Measurements from ENCODE around the gene TMTC3.
A peak's percentile ranks its signal among the peaks of the same experiment; 100 is the strongest.

TMTC3 gene

GRCh38 chr12:88150063-88150462, 8.0 kb downstream of the TMTC3 start:
- DNase-seq, result no peak
- Histone ChIP-seq H3K4me1 (no peaks in the 10 kb centered on the region), H3K36me3 (peaks cover 0 to 2% (median 0%) of the 10 kb centered on the region in 3 donors), H3K4me3 (no peak overlapping the region), H3K9me3 (no peaks in the 10 kb centered on the region), H3K27me3 (no peaks in the 10 kb centered on the region), H3K27ac (no peak overlapping the region)
- intact Hi-C loops (cut with DNase I; ENCODE audit: low total_unique reads), result no loop called here
- no peak for TF ChIP-seq CTCF (IDR thresholded peaks at IDR 0.05)

DNA sequence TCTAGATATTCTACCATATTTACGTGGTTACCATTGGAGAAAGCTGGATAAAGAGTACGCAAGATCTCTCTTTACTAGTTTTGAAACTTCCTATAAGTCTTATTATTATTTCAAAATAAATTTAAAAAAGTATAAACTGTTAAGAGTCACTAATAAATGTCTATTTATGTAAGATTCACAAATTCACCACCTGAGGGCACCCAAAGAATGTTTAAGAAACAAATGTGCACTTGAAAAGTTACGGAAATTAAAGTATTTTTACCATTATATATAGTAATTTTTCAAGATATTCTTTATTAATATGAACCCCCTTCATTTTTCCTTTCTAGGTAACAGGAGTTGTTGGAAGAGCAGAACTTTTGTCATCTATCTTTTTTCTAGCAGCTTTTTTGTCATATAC, 11.9 kb downstream of the TMTC3 start:
- Histone ChIP-seq H3K27ac (no peak overlapping the region), H3K4me3 (no peak overlapping the region), H3K9me3 (no peaks in the 10 kb centered on the region), H3K4me1 (no peaks in the 10 kb centered on the region), H3K27me3 (no peaks in the 10 kb centered on the region), H3K36me3 (peaks cover 0 to 9% (median 6%) of the 10 kb centered on the region in 3 donors)
- no peak for DNase-seq
- peak in 1 of 2 experiments; percentile 20 for TF ChIP-seq CTCF (IDR thresholded peaks at IDR 0.05)
- intact Hi-C loops (cut with DNase I; ENCODE audit: low total_unique reads), result no loop called here

DNA sequence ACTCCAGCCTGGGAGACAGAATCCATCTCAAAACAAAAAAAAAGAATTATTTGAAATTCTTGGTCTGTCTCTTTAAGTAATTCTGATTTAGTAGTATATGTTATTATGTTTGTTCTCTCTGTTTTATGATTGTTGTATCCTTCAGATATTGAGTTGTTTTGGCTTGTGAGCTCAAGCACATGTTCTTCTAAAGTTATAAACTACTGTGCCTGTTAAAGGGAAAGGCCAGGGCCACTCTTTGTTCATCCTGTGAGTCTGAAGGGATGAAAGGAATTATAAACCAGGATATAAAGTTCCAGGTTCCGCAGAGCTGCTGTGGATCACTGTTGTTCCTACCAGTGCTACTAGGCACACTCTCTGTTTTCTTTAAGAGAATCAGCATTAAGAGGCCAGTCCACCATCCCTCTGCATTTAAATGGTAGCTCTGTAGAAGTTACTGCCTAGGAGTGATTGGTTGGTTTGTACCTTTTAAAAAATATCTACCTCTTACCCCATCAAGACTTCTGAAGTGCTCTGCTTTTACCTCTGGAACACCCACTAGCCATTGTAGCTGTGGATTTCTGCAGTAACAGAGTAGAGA, 14.1 kb downstream of the TMTC3 start:
- H3K4me1 ChIP-seq, result no peaks in the 10 kb centered on the region
- peaks cover 12 to 19% (median 18%) of the 10 kb centered on the region in 3 donors for H3K36me3 ChIP-seq
- H3K9me3 ChIP-seq, result no peaks in the 10 kb centered on the region
- no peak overlapping the region for H3K4me3 ChIP-seq
- DNase-seq, result no peak
- intact Hi-C loops (cut with DNase I; ENCODE audit: low total_unique reads), result no loop called here
- TF ChIP-seq CTCF (IDR thresholded peaks at IDR 0.05), result no peak
- H3K27ac ChIP-seq, result no peak overlapping the region
- H3K27me3 ChIP-seq, result no peaks in the 10 kb centered on the region

DNA sequence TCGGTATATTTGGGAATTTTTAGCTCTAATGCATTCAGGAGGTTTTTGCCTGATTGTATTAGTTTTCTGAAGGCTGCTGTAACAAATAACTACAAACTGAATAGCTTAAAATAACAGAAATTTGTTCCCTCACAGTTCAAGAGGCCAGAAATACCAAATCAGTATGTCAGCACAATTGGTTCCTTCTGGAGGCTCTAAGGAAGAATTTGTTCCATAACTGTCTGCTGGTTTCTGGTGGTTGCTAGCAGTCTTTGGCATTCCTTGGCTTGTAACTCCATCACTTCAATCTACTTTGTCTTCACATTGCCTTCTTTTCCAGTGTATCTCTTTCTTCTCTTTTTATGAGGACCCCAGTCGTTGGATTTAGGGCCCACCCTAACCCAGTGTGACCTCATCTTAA, 21.3 kb downstream of the TMTC3 start:
- H3K4me1 ChIP-seq, result no peaks in the 10 kb centered on the region
- H3K27me3 ChIP-seq, result no peaks in the 10 kb centered on the region
- no peak overlapping the region for H3K4me3 ChIP-seq
- intact Hi-C loops (cut with DNase I; ENCODE audit: low total_unique reads), result loop anchor here (10.0 kb wide), 1 partner anchor 59 kb away; no protein-coding TSS in a partner anchor
- H3K27ac ChIP-seq, result no peak overlapping the region
- peaks cover 35 to 53% (median 48%) of the 10 kb centered on the region in 3 donors for H3K36me3 ChIP-seq
- no peaks in the 10 kb centered on the region for H3K9me3 ChIP-seq
- no peak for TF ChIP-seq CTCF (IDR thresholded peaks at IDR 0.05)
- DNase-seq, result no peak

DNA sequence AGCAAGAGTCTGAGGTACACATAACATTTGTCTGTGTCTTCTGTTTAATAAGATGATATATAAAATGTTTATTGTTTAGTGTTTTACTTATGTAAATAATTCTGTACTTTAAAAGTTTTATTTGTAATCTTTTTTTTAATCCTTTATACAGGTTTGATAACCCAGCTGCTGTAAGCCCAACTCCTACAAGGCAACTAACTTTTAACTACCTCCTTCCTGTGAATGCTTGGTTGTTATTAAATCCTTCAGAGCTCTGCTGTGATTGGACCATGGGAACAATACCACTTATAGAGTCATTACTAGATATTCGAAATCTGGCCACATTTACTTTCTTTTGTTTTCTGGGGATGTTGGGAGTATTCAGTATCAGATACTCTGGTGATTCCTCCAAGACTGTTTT, 24.1 kb downstream of the TMTC3 start:
- intact Hi-C loops (cut with DNase I; ENCODE audit: low total_unique reads), result loop anchor here (10.0 kb wide), 1 partner anchor 61 kb away; no protein-coding TSS in a partner anchor
- no peak for TF ChIP-seq CTCF (IDR thresholded peaks at IDR 0.05)
- H3K27ac ChIP-seq, result no peak overlapping the region
- no peak for DNase-seq
- H3K9me3 ChIP-seq, result no peaks in the 10 kb centered on the region
- no peak overlapping the region for H3K4me3 ChIP-seq
- no peaks in the 10 kb centered on the region for H3K4me1 ChIP-seq
- H3K36me3 ChIP-seq, result peaks cover 24 to 52% (median 37%) of the 10 kb centered on the region in 3 donors
- H3K27me3 ChIP-seq, result no peaks in the 10 kb centered on the region

Data from tibial artery (tissue), 4 donors.